B cell (primary cell): ENCODE results near the gene ANKRD13D.

Source experiments
- EZH2 ChIP-seq: IDR thresholded peaks from 2 replicates; pipeline ENCODE4 v1.6.1; 2012; ENCODE audit warnings: borderline replicate concordance, low read depth, mild to moderate bottlenecking, moderate library complexity, low read length; ENCODE audit not compliant: insufficient read depth, poor library complexity, severe bottlenecking
- TF ChIP-seq, protein P1 (sequence below): fragments of 200-600 bp; IDR thresholded peaks from one replicate; pipeline ENCODE4 v1.8.0; 2022; ENCODE audit warnings: antibody characterized with exemption, mild to moderate bottlenecking

DNA sequence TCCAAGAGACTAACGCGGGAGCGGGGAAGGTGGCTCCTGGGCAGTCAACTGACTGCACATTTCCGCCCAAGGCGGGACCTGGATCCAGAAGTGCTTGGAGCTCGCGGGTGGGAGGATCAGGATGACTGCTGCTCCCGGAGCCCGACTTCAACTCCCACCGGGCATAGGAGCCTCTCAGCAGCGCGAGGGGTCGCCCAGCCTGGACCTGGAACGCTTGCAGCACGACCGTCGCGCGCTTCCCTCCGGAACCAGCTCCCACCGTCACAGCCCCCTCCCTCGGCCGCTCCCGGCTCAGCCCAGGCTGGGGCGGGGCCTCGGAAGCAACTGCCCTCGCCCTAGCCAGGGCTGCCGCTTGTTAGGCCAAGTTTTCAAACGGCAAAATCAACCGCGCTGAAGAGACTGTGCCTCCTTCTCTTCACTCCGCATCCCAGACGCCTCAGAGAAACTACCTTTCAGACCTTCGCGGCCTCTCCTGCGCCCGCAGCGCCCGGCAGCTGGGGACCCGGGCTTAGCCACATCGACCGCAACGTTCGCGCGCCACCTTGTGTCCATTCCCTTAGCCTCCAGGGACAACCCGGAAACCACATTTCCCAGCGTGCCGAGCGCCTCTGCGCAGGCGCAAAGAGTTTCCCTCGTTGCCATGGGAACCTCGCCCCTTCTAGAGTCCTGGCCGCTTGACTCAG lies 28.2 kb downstream of the ANKRD13D start:
- TF ChIP-seq, protein P1, sequence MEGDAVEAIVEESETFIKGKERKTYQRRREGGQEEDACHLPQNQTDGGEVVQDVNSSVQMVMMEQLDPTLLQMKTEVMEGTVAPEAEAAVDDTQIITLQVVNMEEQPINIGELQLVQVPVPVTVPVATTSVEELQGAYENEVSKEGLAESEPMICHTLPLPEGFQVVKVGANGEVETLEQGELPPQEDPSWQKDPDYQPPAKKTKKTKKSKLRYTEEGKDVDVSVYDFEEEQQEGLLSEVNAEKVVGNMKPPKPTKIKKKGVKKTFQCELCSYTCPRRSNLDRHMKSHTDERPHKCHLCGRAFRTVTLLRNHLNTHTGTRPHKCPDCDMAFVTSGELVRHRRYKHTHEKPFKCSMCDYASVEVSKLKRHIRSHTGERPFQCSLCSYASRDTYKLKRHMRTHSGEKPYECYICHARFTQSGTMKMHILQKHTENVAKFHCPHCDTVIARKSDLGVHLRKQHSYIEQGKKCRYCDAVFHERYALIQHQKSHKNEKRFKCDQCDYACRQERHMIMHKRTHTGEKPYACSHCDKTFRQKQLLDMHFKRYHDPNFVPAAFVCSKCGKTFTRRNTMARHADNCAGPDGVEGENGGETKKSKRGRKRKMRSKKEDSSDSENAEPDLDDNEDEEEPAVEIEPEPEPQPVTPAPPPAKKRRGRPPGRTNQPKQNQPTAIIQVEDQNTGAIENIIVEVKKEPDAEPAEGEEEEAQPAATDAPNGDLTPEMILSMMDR: peak; percentile 81
- TF ChIP-seq EZH2: no peak
